ENCODE results near the gene IL17B.

Gene IL17B

GRCh38 chr5:149414405-149415065, 35.4 kb upstream of the IL17B start:
- no peak for DNase-seq (ENCODE audit: low spot score)

- DNase-seq (ENCODE audit: low spot score), result no peak
These were observed 34.6 kb upstream of the IL17B start for GRCh38 chr5:149413477-149414210.

GRCh38 chr5:149412783-149413476, 33.8 kb upstream of the IL17B start:
- no peak for DNase-seq (ENCODE audit: low spot score)

GRCh38 chr5:149411738-149412519, 32.8 kb upstream of the IL17B start:
- DNase-seq (ENCODE audit: low spot score), result no peak

- DNase-seq (ENCODE audit: low spot score), result no peak
These were observed 31.8 kb upstream of the IL17B start for GRCh38 chr5:149410721-149411432.

- no peak for DNase-seq (ENCODE audit: low spot score)
These were observed 31.0 kb upstream of the IL17B start for GRCh38 chr5:149410071-149410470.

- no peak for DNase-seq (ENCODE audit: low spot score)
These were observed 30.3 kb upstream of the IL17B start for GRCh38 chr5:149409268-149409948.

- DNase-seq (ENCODE audit: low spot score), result no peak
These were observed 29.4 kb upstream of the IL17B start for GRCh38 chr5:149408252-149409099.

GRCh38 chr5:149407323-149408251, 28.5 kb upstream of the IL17B start:
- no peak for DNase-seq (ENCODE audit: low spot score)

- no peak for DNase-seq (ENCODE audit: low spot score)
These were observed 27.9 kb upstream of the IL17B start for GRCh38 chr5:149406979-149407306.

GRCh38 chr5:149406203-149406978, 27.3 kb upstream of the IL17B start:
- DNase-seq (ENCODE audit: low spot score), result no peak

- DNase-seq (ENCODE audit: low spot score), result no peak
These were observed 26.6 kb upstream of the IL17B start for GRCh38 chr5:149405550-149406202.

GRCh38 chr5:149404746-149405549, 25.9 kb upstream of the IL17B start:
- DNase-seq (ENCODE audit: low spot score), result no peak

- peak; percentile 10 for DNase-seq (ENCODE audit: low spot score)
These were observed 25.0 kb upstream of the IL17B start for GRCh38 chr5:149403923-149404745.

GRCh38 chr5:149402291-149402690, 23.2 kb upstream of the IL17B start:
- DNase-seq (ENCODE audit: low spot score), result no peak

- DNase-seq (ENCODE audit: low spot score), result no peak
These were observed 22.0 kb upstream of the IL17B start for GRCh38 chr5:149401051-149401450.

Data from COLO829 (cell line).